Thyroid gland (tissue), 4 donors: ENCODE measurements around the gene AADACL4.

Source experiments
- CTCF ChIP-seq, 6 experiments: fragments of 200-600 bp in 3 of 6; fragments of 450-650 bp in 3 of 6; sonication (generic) in 3 of 6; IDR thresholded peaks; one replicate each; pipeline ENCODE4 v1.5.1; 2016 to 2019; ENCODE audit warnings: antibody characterized with exemption in 6 of 6, mild to moderate bottlenecking in 2 of 6, inconsistent platforms in 1 of 6, moderate library complexity in 1 of 6
- POLR2A ChIP-seq, 2 donors: fragments of 450-650 bp; IDR thresholded peaks; one replicate each; pipeline ENCODE4 v1.6.1; 2017; ENCODE audit warnings: antibody characterized with exemption in 2 of 2, mild to moderate bottlenecking in 2 of 2, moderate library complexity in 1 of 2

DNA sequence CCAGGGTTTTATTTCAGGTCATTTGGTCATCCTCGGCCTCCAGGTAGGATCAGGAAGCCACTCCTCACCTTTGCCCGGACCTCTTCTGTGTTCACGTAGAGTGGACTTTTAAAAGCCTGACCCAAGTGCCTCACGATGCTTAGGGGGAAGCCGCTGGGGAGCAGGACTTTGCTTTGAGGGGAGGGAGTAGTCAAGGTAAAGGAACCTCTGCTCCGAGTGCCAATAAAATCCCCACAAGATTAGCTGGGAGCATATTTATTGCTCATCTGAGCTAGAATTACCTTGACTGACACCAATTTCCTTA, 25.3 kb upstream of the AADACL4 start:
- TF ChIP-seq CTCF (IDR thresholded peaks at IDR 0.05): no peak
- TF ChIP-seq POLR2A (IDR thresholded peaks at IDR 0.05): no peak
